Stimulated activated CD8-positive, alpha-beta memory T cell treated with anti-CD3 and anti-CD28 coated beads, Interleukin-15, amount 100 ng/mL, for 1 hour (primary cell): ENCODE data around the gene CEP131.

ENCODE experiments used
- DNase-seq: peaks from one replicate; pipeline ENCODE4 v3.0.0-alpha.2; 2020; ENCODE audit warnings: low read depth

The CEP131 gene

GRCh38 chr17:81251709-81252301 is 29.0 kb upstream of the CEP131 start:
- no peak for DNase-seq

- no peak for DNase-seq
Measured at GRCh38 chr17:81251094-81251708, 28.4 kb upstream of the CEP131 start.

DNA sequence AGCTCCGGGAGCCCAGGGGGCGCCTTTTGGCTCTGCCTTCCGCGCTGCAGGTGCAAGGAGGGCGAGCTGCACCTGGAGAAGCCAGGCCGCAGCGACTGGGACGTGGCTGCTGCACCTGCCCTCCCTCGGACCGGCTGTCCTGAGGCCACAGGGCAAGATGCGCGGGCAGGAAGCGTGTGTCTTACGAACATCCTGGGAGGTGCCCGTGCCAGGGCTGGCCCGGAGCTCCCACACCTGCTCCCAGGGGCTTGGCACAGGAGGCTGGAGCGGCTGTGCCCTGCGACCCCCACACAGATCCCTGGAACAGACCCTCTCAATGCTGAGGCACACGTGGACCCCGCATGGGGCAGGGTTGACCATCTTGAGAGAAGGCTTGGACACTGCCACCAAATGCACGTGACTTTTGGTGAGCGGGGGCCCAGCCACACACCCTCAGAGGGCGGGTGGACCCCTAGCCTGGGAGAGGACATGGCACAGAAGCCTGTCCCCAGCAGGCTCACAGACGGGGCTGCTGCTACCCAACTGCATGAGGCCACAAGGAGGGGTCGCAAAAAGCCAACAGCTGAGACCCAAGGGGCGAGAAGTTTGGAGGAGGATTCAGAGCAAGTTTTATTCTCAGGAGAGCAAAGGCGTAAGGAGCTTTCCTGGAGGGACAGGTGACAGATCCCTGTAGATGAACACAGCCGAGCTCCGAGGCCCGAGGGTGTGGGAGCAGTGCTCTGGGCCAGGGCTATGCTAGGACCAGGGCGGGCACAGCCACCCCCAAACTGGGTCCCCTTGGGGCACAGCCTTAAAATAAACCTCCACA is 27.7 kb upstream of the CEP131 start:
- no peak for DNase-seq

DNA sequence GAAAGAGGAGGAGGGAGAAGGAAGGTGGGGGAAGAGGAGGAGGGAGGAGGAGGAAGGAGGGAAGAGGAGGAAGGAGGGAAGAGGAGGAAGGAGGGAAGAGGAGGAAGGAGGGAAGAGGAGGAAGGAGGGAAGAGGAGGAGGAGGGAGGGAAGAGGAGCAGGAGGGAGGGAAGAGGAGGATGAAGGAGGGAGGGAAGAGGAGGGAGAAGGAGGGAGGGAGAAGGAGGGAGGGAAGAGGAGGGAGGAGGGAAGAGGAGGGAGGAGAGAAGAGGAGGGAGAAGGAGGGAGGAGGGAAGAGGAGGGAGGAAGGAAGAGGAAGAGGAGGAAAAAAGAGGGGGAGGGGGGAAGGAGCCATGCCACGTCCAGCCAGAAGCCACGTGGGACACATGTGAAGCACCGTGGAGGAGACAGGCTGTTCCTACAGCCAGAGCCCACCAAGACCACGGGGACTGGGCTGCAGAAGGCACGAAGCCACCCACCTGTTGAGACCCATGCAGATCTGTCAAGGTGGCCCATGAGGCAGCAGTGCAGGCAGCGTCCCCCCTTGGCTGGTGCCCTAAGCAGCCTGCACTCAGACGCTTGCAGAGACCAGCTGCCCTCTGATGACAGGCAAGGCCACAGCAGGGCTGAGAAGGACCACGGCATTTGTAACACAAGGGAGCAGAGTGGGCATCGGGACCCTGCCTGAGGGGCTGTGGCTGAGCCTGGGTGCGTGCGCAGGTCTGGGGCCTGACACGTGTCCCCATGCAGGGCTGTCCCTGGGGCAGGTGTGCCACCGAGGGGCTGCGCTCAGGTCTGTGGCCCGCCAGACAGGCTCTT is 26.7 kb upstream of the CEP131 start:
- DNase-seq: no peak

GRCh38 chr17:81248649-81249048 is 25.9 kb upstream of the CEP131 start:
- no peak for DNase-seq

- no peak for DNase-seq
Measured at GRCh38 chr17:81247339-81247990, 24.7 kb upstream of the CEP131 start.

DNA sequence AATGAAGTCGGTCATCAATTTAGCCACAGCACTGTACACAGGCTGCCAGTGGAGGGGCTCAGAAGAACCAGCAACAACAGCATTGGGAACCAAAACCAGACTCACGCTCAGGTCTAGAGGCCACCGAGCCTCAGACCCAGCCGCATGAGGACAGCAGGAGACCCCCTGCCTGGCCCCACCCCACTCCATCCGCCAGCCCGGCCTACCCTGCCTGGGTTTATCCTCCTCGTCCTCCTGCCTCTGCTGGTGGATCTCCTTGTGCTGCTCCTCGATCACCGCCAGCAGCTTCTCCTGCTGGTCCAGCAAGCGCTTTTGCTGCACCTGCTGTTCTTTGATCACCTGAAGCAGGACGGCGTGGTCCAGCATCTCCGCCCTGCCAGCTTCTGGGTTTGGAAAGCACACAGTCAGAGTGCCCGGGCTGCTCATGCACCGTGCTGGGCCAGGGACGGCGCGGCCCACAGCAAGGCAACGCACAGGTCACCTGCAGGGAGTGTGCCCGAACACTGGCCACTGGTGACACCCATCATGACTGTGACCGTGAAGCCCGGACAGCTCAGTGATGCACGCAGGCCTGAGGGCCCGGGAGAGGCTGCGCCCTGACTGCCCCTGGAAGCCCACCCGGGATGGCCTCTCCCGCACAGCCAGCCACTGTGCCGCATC is 24.0 kb upstream of the CEP131 start:
- no peak for DNase-seq

- no peak for DNase-seq
Measured at GRCh38 chr17:81246343-81246670, 23.5 kb upstream of the CEP131 start.

DNA sequence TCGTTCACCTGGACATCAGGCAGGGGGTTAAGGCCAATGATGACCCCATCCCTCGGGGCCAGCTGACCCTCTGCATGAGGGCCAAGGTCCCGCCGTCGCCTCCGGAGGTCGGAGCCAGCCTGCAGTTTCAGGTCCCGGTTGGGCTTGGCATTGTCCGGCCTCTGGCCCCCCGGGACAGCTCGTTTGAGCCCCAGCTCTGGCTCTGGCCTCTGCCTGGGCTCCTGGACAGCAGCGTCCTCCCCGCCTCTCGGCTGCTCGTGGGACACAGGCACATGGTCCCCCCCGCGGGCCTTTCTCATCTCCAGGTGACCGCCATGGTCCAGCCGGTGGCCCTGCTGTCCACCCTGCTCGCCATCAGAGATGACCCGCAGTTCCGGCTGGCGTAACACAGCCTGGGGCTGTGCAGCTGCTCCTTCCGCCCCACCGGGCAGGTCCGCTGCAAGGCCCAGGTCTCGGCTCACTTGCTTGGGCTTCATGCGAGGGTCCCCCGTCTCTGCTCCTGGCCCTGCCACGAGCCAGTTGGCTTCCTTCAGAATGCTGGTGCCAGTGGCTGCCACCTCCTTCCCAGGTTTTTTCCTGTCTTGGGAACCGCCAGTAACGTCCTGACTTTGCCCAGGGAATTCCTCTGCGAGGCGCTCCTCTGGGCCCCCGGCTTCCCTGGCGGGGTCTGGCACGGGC is 23.0 kb upstream of the CEP131 start:
- no peak for DNase-seq

DNA sequence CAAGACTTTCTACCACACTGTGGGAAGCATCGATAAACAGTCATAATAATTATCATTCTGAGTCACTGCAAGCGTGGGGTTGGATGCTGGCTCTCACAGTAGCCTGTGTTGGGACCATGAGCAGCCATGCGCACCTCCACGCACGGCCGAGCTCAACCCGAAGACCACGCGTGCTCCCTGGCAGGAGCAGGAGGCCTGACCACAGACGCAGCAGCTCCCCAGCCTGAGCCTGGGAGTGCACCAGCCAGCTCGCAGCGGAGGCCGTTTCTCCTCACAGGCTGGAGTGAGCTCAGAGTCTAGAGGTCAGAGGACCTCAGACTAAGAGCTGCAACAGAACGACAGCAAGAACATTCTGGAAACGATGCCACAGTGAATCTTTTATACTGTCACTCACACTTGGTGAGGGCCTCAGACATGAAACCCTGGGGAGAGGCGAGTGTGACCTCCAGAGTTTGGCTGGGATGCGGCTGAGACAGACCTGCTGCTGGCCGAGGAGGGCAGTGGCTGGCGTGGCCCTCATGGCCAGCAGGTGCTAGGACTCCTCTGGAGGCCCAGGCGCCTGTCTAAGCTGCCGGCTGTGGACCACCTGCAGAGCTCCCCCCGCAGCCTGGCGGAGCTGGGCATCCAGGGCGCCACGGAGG is 22.4 kb upstream of the CEP131 start:
- DNase-seq: no peak

DNA sequence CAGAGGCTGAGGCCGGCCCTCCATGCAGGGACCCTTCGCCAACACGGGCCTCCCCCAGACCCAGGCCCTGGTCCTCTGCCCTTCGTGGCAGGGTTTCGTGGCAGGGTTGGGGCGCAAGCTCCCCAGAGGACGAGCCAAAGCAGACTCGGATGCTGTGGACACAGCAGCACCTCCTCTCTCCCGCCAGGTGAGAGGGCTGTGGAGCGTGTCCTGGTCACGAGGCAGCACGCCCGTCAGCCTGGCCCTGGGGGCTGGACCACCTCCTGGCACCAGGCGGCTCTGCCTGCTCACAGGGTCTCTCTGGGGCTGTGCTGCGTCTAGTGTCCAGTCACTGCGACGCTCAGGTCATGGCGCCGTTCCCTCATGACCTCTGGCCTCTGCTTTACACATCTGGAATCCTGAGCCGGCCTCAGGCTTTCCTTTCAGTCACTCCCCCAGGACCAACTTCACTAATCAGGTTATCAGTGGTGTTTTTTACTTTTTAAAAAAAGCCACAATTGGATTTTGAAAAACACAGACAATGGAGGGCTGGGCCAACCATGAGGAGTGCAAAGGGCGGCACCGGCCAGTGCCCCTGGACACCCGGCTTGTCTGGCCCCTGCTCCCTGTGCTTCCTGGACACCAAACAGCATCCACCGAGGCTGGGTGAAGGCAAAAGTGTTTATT is 21.7 kb upstream of the CEP131 start:
- DNase-seq: no peak

DNA sequence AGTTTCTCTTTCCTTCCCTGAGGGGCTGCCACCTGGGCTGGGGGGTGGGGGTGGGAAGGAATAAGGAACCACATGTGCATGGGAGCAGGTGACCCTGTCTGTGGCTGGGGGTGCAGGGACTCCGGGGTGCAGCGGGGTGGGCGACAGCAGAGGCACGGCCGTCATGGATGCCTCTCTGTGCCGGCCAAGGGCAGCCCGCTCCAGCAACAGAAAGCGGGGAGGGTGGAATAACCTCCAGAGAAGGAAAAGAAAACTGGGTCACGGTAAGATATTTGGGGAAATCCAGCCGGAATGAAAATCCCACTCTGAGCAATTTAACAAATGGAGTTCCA is 20.5 kb upstream of the CEP131 start:
- no peak for DNase-seq

GRCh38 chr17:81242421-81243332 is 19.9 kb upstream of the CEP131 start:
- DNase-seq: no peak

- peak; percentile 39 for DNase-seq
Measured at GRCh38 chr17:81241648-81242420, 19.1 kb upstream of the CEP131 start.

GRCh38 chr17:81241203-81241602 is 18.4 kb upstream of the CEP131 start:
- no peak for DNase-seq

DNA sequence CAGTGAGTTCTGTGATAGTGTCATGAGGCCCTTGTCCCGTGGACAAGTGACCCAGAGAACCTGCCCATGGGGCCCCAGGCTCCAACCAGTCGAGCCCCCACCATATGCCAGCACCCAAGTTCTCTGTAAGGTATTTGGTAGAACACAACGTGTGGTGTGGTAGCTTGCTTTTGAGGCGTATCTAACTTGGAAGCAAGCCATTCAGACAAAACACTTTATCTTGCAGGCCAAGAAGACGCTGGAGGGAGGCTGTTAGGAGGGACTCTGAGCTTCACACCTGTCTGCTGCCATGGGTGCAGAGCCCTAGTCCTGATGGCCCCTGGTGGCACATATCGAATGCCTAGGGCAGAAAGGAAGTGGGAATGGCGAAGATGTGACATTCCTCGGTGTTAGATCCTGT is 18.0 kb upstream of the CEP131 start:
- no peak for DNase-seq

DNA sequence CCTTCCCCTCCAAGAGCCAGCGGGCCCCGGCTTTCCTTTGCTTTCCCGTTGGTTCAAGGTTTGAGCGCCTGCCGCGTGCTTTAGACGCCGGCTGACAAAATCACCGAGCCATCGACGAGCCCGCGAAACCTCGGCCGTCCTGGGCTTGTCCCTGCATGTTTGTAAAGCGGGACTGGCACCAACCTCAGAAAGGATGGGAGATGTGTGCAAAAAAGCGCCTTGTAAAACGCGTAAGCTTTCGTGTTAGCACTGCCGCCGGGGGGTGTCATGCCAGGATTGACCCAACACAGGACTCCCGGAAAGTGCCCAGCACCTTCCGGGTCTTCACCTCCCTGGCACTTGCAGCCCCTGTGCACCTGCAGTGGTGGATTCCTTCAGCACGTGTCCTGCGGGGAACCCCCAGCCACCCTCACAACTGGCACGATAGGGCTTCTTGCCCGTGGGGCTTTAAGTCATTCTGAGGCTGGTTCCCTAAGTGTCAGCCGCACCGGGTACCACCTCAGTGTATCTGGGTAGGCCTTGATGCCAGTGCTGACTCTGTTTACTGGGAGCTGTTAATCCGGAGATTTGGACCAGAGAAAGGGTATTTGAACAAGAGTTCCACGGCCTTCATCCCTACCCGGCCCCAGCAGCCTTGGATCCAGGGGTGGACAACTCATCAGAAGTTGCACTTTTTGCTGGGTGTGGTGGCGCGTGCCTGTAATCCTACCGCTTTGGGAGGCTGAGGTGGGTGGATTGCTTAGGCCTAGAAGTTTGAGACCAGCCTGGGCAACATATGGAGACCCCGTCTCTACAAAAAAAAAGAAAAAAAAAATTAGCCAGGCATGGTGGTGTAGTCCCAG is 17.2 kb upstream of the CEP131 start:
- DNase-seq: no peak
